CD4-positive, alpha-beta T cell (primary cell): ENCODE data around the gene LYG1. TPM values are rescaled to one million over a fixed set of nuclear protein-coding genes. Genes with fewer than 3 reads are reported as not detected.

Source experiments
- ATAC-seq: fragments of 200-7000 bp; cut with Tn5 transposase; one replicate; pipeline ENCODE4 v1.10.0; 2022; ENCODE audit warnings: mild to moderate bottlenecking; ENCODE audit not compliant: poor library complexity
- CTCF ChIA-PET: fragments of 350-600 bp; sonication (Branson Sonifier 250); formaldehyde crosslinking; loops from one replicate; lab custom pipeline; 2021; ENCODE audit warnings: antibody characterized with exemption, inconsistent platforms; lab: Charles Lee
- POLR2A ChIA-PET: fragments of 350-600 bp; sonication (Branson Sonifier 250); formaldehyde crosslinking; loops from one replicate; lab custom pipeline; 2021; ENCODE audit warnings: antibody characterized with exemption, inconsistent platforms; lab: Charles Lee
- DNase-seq, 14 experiments: peaks; one replicate each; pipeline ENCODE4 v3.0.0-alpha.2; 2013 to 2020; ENCODE audit warnings: mixed read lengths in 2 of 14
- H3K27ac ChIP-seq, 2 donors: one replicate each; pipeline versions ENCODE4 v1.5.1 to v1.7.0; 2013; ENCODE audit warnings: low read length in 2 of 2, low read depth in 1 of 2, mild to moderate bottlenecking in 1 of 2
- H3K27me3 ChIP-seq, 2 experiments: 1 replicate in 1 of 2; 2 replicates in 1 of 2; pipeline versions ENCODE4 v1.6.1 to v1.7.0; 2013; ENCODE audit warnings: low read length in 2 of 2, control low read depth in 1 of 2, mild to moderate bottlenecking in 1 of 2, moderate library complexity in 1 of 2; ENCODE audit not compliant: insufficient read depth in 2 of 2, control insufficient read depth in 1 of 2
- H3K36me3 ChIP-seq: one replicate; pipeline ENCODE4 v1.6.1; 2013; ENCODE audit warnings: low read length, control low read depth; ENCODE audit not compliant: insufficient read depth
- H3K4me1 ChIP-seq: one replicate; pipeline ENCODE4 v1.6.1; 2013; ENCODE audit warnings: low read length, control low read depth; ENCODE audit not compliant: insufficient read depth
- H3K4me3 ChIP-seq: one replicate; pipeline ENCODE4 v1.5.1; 2013; ENCODE audit warnings: mild to moderate bottlenecking, low read length, moderate library complexity
- H3K9me3 ChIP-seq, 2 experiments: 1 replicate in 1 of 2; 2 replicates in 1 of 2; pipeline versions ENCODE4 v1.6.1 to v1.7.0; 2013; ENCODE audit warnings: low read length in 2 of 2, mild to moderate bottlenecking in 2 of 2, control low read depth in 1 of 2, moderate library complexity in 1 of 2; ENCODE audit not compliant: control insufficient read depth in 1 of 2, insufficient read depth in 1 of 2
- H3K27ac Mint-ChIP-seq: one replicate; pipeline ENCODE4 v1.8.0; 2020; ENCODE audit warnings: mixed read lengths
- H3K27me3 Mint-ChIP-seq: one replicate; pipeline ENCODE4 v1.8.0; 2021; ENCODE audit warnings: mixed read lengths
- H3K36me3 Mint-ChIP-seq: one replicate; pipeline ENCODE4 v1.8.0; 2021; ENCODE audit warnings: low read depth, mixed read lengths
- H3K4me1 Mint-ChIP-seq: one replicate; pipeline ENCODE4 v1.8.0; 2021; ENCODE audit warnings: low read depth, mixed read lengths
- H3K4me3 Mint-ChIP-seq: one replicate; pipeline ENCODE4 v1.8.0; 2020; ENCODE audit warnings: mild to moderate bottlenecking, mixed read lengths
- H3K9me3 Mint-ChIP-seq: one replicate; pipeline ENCODE4 v1.8.0; 2020; ENCODE audit warnings: mixed read lengths
- CTCF ChIP-seq: fragments of 200-600 bp; IDR thresholded peaks from one replicate; pipeline ENCODE4 v1.8.0; 2022; ENCODE audit warnings: antibody characterized with exemption, mild to moderate bottlenecking
- intact Hi-C, 2 experiments: fragments of 100-400 bp; cut with DNase I in 1 of 2; cut with micrococcal nuclease in 1 of 2; formaldehyde crosslinking; loops; one replicate each; pipeline versions ENCODE4 v1.15.1 to v1.9.0; 2023 to 2025; cut with DNase I, micrococcal nuclease
- total RNA-seq, 174 experiments: library from RNA in 2 of 174; stranded (reverse) in 2 of 174; gene quantifications; one replicate each; pipeline ENCODE4 v1.2.3 and lab custom pipeline; 2021 to 2026

The LYG1 gene
- total RNA-seq, 2 experiments from 2014 or later: 0.71 to 1.3 TPM

- Mint-ChIP-seq H3K27me3 (no peaks in the 10 kb centered on the region), H3K4me1 (no peaks in the 10 kb centered on the region), H3K36me3 (no peaks in the 10 kb centered on the region), H3K27ac (no peak overlapping the region), H3K9me3 (no peaks in the 10 kb centered on the region), H3K4me3 (no peak overlapping the region)
- ChIA-PET POLR2A (no interaction called here), CTCF (no interaction called here)
- Histone ChIP-seq H3K4me3 (no peak overlapping the region), H3K9me3 (no peaks in the 10 kb centered on the region), H3K27ac (no peak overlapping the region), H3K27me3 (no peaks in the 10 kb centered on the region), H3K4me1 (no peaks in the 10 kb centered on the region), H3K36me3 (no peaks in the 10 kb centered on the region)
- DNase-seq (no peak), ATAC-seq (no peak)
- no peak for TF ChIP-seq CTCF
- intact Hi-C loops: no loop called here
Measured at GRCh38 chr2:99259465-99259864, 41.5 kb downstream of the LYG1 start.

- CTCF ChIA-PET: no interaction called here
Measured at GRCh38 chr2:99256677-99257076, 44.3 kb downstream of the LYG1 start.

GRCh38 chr2:99255491-99256318, 45.3 kb downstream of the LYG1 start, which contains the start of gene LYG2:
Gene LYG2 (minus strand): TSS chr2:99255666. CDS start chr2:99254260, 1,406 bp downstream.
- no peaks in the 10 kb centered on the region for H3K4me1 ChIP-seq
- CTCF ChIA-PET: no interaction called here
- Mint-ChIP-seq H3K9me3 (no peaks in the 10 kb centered on the region), H3K36me3 (no peaks in the 10 kb centered on the region), H3K4me1 (no peaks in the 10 kb centered on the region), H3K27me3 (no peaks in the 10 kb centered on the region), H3K27ac (no peak within 1 kb of the TSS), H3K4me3 (no peak within 1 kb of the TSS)
- no peaks in the 10 kb centered on the region for H3K27me3 ChIP-seq
- no peaks in the 10 kb centered on the region for H3K36me3 ChIP-seq
- no peak for DNase-seq
- ATAC-seq: no peak
- POLR2A ChIA-PET: no interaction called here
- H3K27ac ChIP-seq: no peak within 1 kb of the TSS
- no peaks in the 10 kb centered on the region for H3K9me3 ChIP-seq
- TF ChIP-seq CTCF: no peak
- no peak within 1 kb of the TSS for H3K4me3 ChIP-seq
- intact Hi-C loops: no loop called here

More at GRCh38 chr2:99256677-99257076, 44.3 kb downstream of the LYG1 start:
- POLR2A ChIA-PET: no interaction called here
- Mint-ChIP-seq H3K4me1 (no peaks in the 10 kb centered on the region), H3K36me3 (no peaks in the 10 kb centered on the region), H3K9me3 (no peaks in the 10 kb centered on the region), H3K27me3 (no peaks in the 10 kb centered on the region), H3K4me3 (no peak overlapping the region), H3K27ac (no peak overlapping the region)
- TF ChIP-seq CTCF: no peak
- Histone ChIP-seq H3K4me3 (no peak overlapping the region), H3K27me3 (no peaks in the 10 kb centered on the region), H3K9me3 (no peaks in the 10 kb centered on the region), H3K4me1 (no peaks in the 10 kb centered on the region), H3K27ac (no peak overlapping the region), H3K36me3 (no peaks in the 10 kb centered on the region)
- ATAC-seq (no peak), DNase-seq (no peak)
- intact Hi-C loops: no loop called here
